MV-4-11 (cell line): ENCODE data around the gene STK10.

Experiments
- DNase-seq: peaks from one replicate; lab custom pipeline; 2025; lab: John Stamatoyannopoulos, UW

Gene STK10

GRCh38 chr5:172142709-172143215 is 45.3 kb downstream of the STK10 start:
- no peak for DNase-seq

DNA sequence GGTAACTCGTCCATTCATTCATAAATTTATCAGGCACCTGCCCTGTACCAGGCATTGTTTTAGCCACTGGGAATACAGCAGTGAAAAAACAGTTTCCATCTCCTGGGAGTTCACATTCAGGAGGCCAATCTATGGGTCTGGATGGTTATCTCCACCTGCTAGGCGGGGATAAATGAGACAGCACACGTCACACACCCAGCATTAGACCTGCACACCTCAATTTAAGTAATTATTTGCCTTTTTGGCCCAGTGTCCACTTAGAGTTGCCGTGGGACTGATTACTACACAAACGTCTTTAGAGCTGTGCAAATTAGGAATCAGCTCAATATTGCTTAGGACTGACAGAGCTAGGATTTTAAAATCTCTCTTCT is 46.1 kb downstream of the STK10 start:
- no peak for DNase-seq

- no peak for DNase-seq
Measured at GRCh38 chr5:172140866-172141265, 47.2 kb downstream of the STK10 start.

GRCh38 chr5:172140120-172140519 is 47.9 kb downstream of the STK10 start:
- DNase-seq, result no peak

- no peak for DNase-seq
Measured at GRCh38 chr5:172137046-172137445, 51.0 kb downstream of the STK10 start.

GRCh38 chr5:172133359-172134029 is 54.5 kb downstream of the STK10 start:
- DNase-seq, result peak; percentile 98

DNA sequence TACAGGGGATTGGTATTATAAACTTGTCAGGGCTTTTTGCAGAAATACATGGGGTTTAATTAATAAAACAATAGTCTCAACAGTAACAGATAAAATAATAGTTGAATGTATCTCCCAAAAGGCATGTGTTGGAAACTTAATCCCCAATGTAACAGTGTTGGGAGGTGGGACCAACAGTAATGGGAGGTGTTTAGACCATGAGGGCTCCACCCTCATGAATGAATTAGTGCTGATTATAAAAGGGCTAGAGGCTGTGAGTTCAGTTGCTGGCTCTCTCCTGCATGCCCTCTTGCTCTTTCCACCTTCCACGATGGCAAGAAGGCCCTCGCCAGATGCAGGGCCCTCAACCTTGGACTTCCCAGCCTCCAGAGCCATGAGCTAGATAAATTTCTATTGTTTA is 56.3 kb downstream of the STK10 start:
- no peak for DNase-seq

DNA sequence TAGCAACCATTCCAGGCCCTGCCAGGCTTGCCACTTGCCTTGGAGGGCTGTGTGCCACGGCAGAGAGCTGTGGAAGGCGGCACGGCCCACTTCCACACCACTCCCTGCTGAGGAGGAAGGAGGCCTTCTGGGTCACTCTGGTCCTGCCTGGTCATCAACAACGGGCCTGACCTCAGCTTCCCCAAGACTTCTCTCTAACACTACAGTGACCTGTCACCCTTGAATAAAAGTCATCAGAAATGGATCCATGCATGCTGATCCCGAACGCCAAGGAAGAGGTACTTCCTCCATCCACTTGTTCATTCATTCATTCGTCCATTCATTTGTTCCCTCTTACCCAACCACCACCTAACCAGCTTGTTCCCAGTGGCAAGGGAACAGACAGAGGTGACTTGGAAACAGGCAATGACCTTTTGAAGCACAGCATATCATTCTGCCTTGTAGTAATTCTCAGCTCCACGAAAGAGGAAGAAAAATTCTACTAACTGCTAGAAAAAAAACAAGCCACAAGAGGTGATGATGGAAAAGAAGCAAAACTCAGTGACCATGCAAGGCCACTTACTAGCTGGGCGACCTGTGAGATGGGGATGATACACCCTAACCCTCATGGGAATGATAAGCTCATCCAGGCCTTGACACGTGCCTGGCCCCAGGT is 58.6 kb downstream of the STK10 start:
- DNase-seq, result peak; percentile 27

DNA sequence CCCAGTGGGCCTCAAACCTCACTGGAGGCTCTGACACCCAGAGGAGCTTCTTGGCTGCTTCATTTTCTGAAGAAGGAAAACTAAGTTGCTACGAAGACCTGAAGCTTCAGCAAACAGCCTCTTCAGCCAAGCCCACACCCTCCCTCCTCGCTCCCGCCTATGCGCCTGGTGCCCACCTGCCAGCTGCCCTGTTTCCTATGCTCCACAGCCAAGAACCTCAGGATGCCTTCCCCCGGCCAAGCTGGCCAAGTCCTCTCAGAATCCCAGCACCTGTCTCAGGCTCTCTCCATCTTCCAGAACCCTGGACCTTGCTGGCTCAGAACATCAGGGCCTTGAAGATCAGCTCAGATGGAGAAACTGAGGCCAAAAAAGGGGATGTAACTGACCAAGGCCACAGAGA is 60.4 kb downstream of the STK10 start:
- DNase-seq, result no peak

GRCh38 chr5:172123269-172123692 is 64.7 kb downstream of the STK10 start:
- DNase-seq, result peak; percentile 20

DNA sequence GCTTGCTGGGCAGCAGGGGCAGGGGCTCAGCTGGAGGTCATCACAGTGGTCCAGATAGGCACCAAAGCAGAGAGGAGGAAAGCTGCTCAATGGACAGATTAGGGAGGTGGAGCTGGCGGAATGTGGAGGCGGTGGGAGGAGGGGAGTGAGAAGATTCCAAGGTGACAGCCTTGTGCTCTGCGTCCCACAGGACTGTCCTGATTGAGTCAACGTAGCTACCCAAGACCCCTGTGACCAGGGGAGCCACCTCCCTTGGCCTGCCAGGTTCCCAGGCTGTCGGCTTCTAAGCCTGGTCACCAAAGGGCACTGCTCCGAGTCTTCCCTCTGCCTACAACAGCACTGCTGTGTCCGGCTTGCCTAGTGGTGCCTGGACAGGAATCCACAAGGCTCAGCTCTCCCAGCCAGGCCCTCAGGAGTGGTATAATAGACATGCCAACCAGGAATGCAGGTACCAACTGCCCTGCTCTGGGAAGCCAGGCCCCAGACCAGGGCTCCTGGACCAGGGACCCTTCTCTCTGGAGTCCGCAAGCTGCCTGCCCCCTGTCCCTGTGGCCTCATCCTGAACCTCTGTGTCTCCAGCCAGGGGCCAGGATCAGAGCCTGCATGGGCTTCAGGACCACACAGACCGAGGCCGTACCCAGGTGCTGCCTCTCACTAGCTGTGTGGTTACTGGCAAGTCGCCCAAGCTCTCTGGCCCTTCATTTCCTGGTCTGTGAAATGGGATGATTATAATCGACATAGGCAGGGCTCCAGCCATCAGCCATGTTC is 67.9 kb downstream of the STK10 start:
- DNase-seq, result no peak

- DNase-seq, result no peak
Measured at GRCh38 chr5:172118891-172119290, 69.1 kb downstream of the STK10 start.

DNA sequence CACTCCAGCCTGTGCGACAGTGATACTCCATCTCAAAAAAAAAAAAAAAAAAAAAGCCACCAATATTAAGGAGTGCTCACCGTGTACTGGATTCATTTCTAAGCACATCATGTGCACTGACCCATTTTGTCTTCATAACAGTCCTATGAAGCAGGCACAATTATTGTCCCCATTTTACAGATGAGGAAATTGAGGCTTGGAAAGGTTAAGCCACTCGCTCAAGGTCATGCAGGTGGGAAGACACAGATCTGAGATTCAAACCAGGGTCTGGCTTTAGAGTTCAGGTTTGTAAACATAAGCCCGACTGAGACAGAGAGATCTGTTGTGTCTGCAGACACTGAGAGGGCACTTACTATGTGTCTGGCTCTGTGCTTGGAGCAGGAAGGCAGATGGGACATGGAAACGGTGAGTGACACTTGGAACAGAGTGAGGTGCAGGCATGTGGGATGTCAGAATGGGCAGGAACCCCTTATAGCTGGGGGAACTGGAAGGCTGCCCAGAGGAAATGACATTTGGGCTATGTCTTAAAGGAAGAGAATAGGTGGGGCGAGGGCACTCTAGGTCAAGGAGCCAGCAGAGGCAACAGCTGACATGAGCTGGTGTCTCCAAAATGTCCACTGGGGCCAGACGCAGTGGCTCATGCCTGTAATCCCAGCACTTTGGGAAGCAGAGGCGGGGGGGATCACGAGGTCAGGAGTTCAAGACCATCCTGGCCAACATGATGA is 69.9 kb downstream of the STK10 start:
- no peak for DNase-seq

GRCh38 chr5:172115541-172115982 is 72.5 kb downstream of the STK10 start:
- DNase-seq, result peak; percentile 92

DNA sequence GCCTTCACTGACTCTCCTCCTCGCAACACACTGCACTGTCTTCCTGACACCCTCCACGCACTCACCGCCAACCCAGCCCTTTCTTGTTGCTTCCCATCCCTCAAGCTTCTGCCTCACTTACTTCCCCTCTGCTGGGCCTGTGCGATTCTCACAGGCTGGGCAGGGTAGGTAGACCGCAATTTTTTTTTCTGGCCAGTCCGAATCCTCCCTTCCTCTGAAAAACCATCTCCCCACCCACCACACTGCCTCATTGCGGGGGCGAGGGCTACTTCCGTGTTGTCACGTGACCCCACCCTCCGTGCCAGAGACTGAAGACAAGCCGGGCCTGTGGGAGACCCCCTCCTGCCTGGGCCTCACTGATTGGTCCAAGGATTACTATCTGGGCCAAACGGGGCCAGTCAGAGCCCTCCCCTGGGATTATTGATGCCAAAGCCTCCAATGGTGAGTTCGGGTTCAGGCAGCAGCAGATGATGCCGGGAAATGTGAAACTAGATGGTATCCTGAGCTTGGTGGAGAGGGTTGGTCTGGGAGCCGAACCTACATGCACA is 73.1 kb downstream of the STK10 start:
- peak; percentile 98 for DNase-seq

- DNase-seq, result peak; percentile 85
Measured at GRCh38 chr5:172113036-172113435, 75.0 kb downstream of the STK10 start.

DNA sequence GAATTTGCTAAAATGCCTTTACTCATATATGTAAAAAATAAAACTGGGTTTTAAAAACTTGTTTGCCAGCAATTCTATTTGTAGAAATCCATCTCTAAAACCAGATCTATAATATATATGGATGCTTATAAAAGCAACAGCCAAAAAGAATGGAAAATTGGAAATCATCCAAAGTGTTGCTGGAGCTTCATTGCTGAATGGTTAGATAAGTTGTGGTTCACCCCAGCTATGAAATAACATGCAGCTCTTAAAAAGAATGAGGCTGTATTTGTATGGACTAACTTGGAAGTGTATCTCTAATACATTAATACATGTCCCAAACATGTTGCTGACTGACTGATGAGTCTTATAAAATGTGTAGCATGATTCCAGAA is 76.2 kb downstream of the STK10 start:
- no peak for DNase-seq

GRCh38 chr5:172110921-172111851 is 76.8 kb downstream of the STK10 start:
- peak; percentile 93 for DNase-seq

DNA sequence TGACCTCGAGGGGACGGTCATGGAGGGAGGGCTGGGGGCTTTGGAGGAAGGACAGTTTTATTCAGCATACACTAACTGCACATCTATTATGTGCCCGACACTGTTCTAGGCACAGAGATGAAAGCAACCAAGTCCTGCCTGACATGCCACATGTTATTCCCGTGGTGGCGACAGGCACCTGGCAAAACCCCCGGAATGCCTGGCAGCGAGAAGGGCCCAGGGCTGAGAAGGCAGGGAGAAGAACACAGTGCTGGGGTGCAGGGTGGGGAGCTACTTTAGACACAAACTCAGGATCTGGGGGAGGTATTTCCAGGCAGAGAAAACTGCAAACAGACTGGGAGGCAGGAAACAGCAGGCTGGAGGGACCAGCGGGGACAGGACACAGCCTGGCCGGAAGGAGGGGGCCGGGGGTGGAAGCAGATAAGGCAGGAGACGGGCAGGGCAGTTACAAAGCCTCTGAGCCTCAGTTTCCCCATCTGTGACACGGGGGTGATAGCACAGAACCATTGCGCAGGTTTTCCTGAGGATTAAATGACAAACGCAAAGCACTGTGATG is 77.7 kb downstream of the STK10 start:
- DNase-seq, result no peak

- no peak for DNase-seq
Measured at GRCh38 chr5:172109749-172110148, 78.3 kb downstream of the STK10 start.
